H9 (cell line): ENCODE measurements around the gene DBNDD1. TPM values are rescaled to one million over a fixed set of nuclear protein-coding genes. Genes with fewer than 3 reads are reported as not detected.

Experiments
- DNase-seq: peaks from one replicate; pipeline ENCODE4 v3.0.0-alpha.2; 2017
- H2AFZ ChIP-seq: one replicate; pipeline ENCODE4 v1.6.1; 2013; ENCODE audit warnings: mild to moderate bottlenecking, low read length, control low read depth, moderate library complexity
- H2AK5ac ChIP-seq: 2 replicates; pipeline ENCODE4 v1.6.1; 2013; ENCODE audit warnings: low read length, control low read depth, mixed read lengths; ENCODE audit not compliant: insufficient read length
- H2BK120ac ChIP-seq: one replicate; pipeline ENCODE4 v1.6.1; 2013; ENCODE audit warnings: low read depth, mild to moderate bottlenecking, low read length, control low read depth, inconsistent platforms; ENCODE audit not compliant: poor library complexity, severe bottlenecking
- H2BK12ac ChIP-seq: 2 replicates; pipeline ENCODE4 v1.6.1; 2013; ENCODE audit warnings: low read length, control low read depth, mixed read lengths, low read depth; ENCODE audit not compliant: insufficient read length
- H2BK15ac ChIP-seq: 2 replicates; pipeline ENCODE4 v1.6.1; 2013; ENCODE audit warnings: low read depth, low read length, control low read depth
- H2BK20ac ChIP-seq: one replicate; pipeline ENCODE4 v1.6.1; 2013; ENCODE audit warnings: low read depth, mild to moderate bottlenecking, low read length, control low read depth, inconsistent platforms; ENCODE audit not compliant: poor library complexity, severe bottlenecking
- H2BK5ac ChIP-seq: 2 replicates; pipeline ENCODE4 v1.6.1; 2013; ENCODE audit warnings: low read length, control low read depth, mixed read lengths; ENCODE audit not compliant: insufficient read length
- H3K14ac ChIP-seq: 2 replicates; pipeline ENCODE4 v1.6.1; 2013; ENCODE audit warnings: low read length, control low read depth; ENCODE audit not compliant: insufficient read depth
- H3K18ac ChIP-seq: 2 replicates; pipeline ENCODE4 v1.6.1; 2013; ENCODE audit warnings: low read depth, mild to moderate bottlenecking, mixed read lengths, low read length, control low read depth; ENCODE audit not compliant: insufficient read length
- H3K23ac ChIP-seq: 2 replicates; pipeline ENCODE4 v1.6.1; 2013; ENCODE audit warnings: low read length, control low read depth, mixed read lengths, low read depth; ENCODE audit not compliant: insufficient read length
- H3K23me2 ChIP-seq: 2 replicates; pipeline ENCODE4 v1.6.1; 2013; ENCODE audit warnings: low read depth, mild to moderate bottlenecking, mixed read lengths, low read length, control low read depth; ENCODE audit not compliant: insufficient read length, poor library complexity, severe bottlenecking
- H3K27ac ChIP-seq: 2 replicates; pipeline ENCODE4 v1.5.1; 2013; ENCODE audit warnings: low read length, control low read depth, mixed read lengths, low read depth; ENCODE audit not compliant: insufficient read length
- H3K27me3 ChIP-seq: 2 replicates; pipeline ENCODE4 v1.6.1; 2013; ENCODE audit warnings: low read length, control low read depth, inconsistent platforms; ENCODE audit not compliant: insufficient read depth
- H3K4ac ChIP-seq: 2 replicates; pipeline ENCODE4 v1.6.1; 2013; ENCODE audit warnings: low read depth, mild to moderate bottlenecking, control low read depth, inconsistent platforms, low read length, moderate library complexity
- H3K4me1 ChIP-seq: 2 replicates; pipeline ENCODE4 v1.6.1; 2013; ENCODE audit warnings: low read length, control low read depth, inconsistent platforms; ENCODE audit not compliant: insufficient read depth
- H3K4me2 ChIP-seq: 2 replicates; pipeline ENCODE4 v1.6.1; 2013; ENCODE audit warnings: low read length, control low read depth, mixed read lengths; ENCODE audit not compliant: insufficient read length, insufficient read depth
- H3K56ac ChIP-seq: 2 replicates; pipeline ENCODE4 v1.6.1; 2013; ENCODE audit warnings: low read depth, mild to moderate bottlenecking, mixed read lengths, low read length, control low read depth; ENCODE audit not compliant: insufficient read length
- H3K79me1 ChIP-seq: 2 replicates; pipeline ENCODE4 v1.6.1; 2013; ENCODE audit warnings: low read depth, mild to moderate bottlenecking, moderate library complexity, low read length, control low read depth, inconsistent platforms; ENCODE audit not compliant: insufficient read depth, poor library complexity, severe bottlenecking
- H3K79me2 ChIP-seq: 2 replicates; pipeline ENCODE4 v1.6.1; 2013; ENCODE audit warnings: low read length, control low read depth, inconsistent platforms; ENCODE audit not compliant: insufficient read depth
- H3K9ac ChIP-seq: 2 replicates; pipeline ENCODE4 v1.6.1; 2013; ENCODE audit warnings: low read length, control low read depth, mixed read lengths; ENCODE audit not compliant: insufficient read length; ENCODE audit errors: extremely low read depth
- H3K9me3 ChIP-seq: one replicate; pipeline ENCODE4 v1.6.1; 2013; ENCODE audit warnings: low read depth, low read length, inconsistent platforms; ENCODE audit not compliant: control insufficient read depth
- H3T11ph ChIP-seq: one replicate; pipeline ENCODE4 v1.6.1; 2013; ENCODE audit warnings: mild to moderate bottlenecking, low read length, control low read depth, inconsistent platforms
- H4K20me1 ChIP-seq: one replicate; pipeline ENCODE4 v1.6.1; 2013; ENCODE audit not compliant: control insufficient read depth, insufficient read length, insufficient read depth
- H4K5ac ChIP-seq: 2 replicates; pipeline ENCODE4 v1.6.1; 2013; ENCODE audit warnings: low read depth, mild to moderate bottlenecking, mixed read lengths, low read length, control low read depth; ENCODE audit not compliant: insufficient read length
- H4K8ac ChIP-seq: replicated peaks from 2 replicates; pipeline ENCODE4 v1.6.1; 2013; ENCODE audit warnings: low read length, control low read depth, mixed read lengths, low read depth; ENCODE audit not compliant: insufficient read length
- H4K91ac ChIP-seq: 2 replicates; pipeline ENCODE4 v1.6.1; 2013; ENCODE audit warnings: low read depth, mild to moderate bottlenecking, moderate library complexity, mixed read lengths, low read length, control low read depth; ENCODE audit not compliant: insufficient read length
- H3K27ac Mint-ChIP-seq, 3 experiments: 2 replicates in 2 of 3; 3 replicates in 1 of 3; pipeline ENCODE4 v1.8.0; 2020 to 2021; ENCODE audit warnings: mixed read lengths in 3 of 3, mild to moderate bottlenecking in 1 of 3, moderate library complexity in 1 of 3
- H3K27me3 Mint-ChIP-seq: 2 replicates; pipeline ENCODE4 v1.8.0; 2021; ENCODE audit warnings: low read depth, mild to moderate bottlenecking, moderate library complexity, mixed read lengths
- H3K36me3 Mint-ChIP-seq, 3 experiments: 2 replicates in 2 of 3; 3 replicates in 1 of 3; pipeline ENCODE4 v1.8.0; 2020 to 2021; ENCODE audit warnings: low read depth in 3 of 3, mixed read lengths in 3 of 3; ENCODE audit not compliant: insufficient read depth in 1 of 3
- H3K4me1 Mint-ChIP-seq, 2 experiments: 2 replicates each; pipeline ENCODE4 v1.8.0; 2020; ENCODE audit warnings: mixed read lengths in 2 of 2
- H3K4me3 Mint-ChIP-seq, 2 experiments: 2 replicates in 1 of 2; 3 replicates in 1 of 2; pipeline ENCODE4 v1.8.0; 2020 to 2021; ENCODE audit warnings: mild to moderate bottlenecking in 2 of 2, mixed read lengths in 2 of 2, moderate library complexity in 1 of 2
- H3K9me3 Mint-ChIP-seq, 2 experiments: 2 replicates in 1 of 2; 3 replicates in 1 of 2; pipeline ENCODE4 v1.8.0; 2020; ENCODE audit warnings: mild to moderate bottlenecking in 2 of 2, mixed read lengths in 2 of 2, moderate library complexity in 1 of 2
- CTCF ChIP-seq: fragments of 200-600 bp; sonication (generic); conservative IDR thresholded peaks from 3 replicates; pipeline ENCODE4 v1.8.0; 2021; ENCODE audit warnings: antibody characterized with exemption, mild to moderate bottlenecking
- WGBS: extraction: QIAGEN DNeasy Blood & Tissue Kit; methylation state at CpG from one replicate; pipeline ENCODE4 v1.1.7; 2013; ENCODE audit warnings: missing lambda C conversion rate, low lambda C conversion rate, mixed read lengths; ENCODE audit not compliant: insufficient read length; ENCODE audit errors: extremely low coverage; 5-methylcytosine and 5-hydroxymethylcytosine counted together
- total RNA-seq: library from RNA; stranded (reverse); gene quantifications from 2 replicates; pipeline ENCODE4 v1.2.1, GENCODE V29; 2021

Gene DBNDD1
- total RNA-seq, 1 experiment from 2014 or later, result 87.3 TPM

- Histone ChIP-seq H3K9ac (no peak overlapping the region), H4K5ac (no peak overlapping the region), H2AK5ac (no peak overlapping the region), H4K91ac (no peak overlapping the region), H3K18ac (no peak overlapping the region), H3K23ac (no peak overlapping the region), H3K79me2 (no peaks in the 10 kb centered on the region), H2BK15ac (no peak overlapping the region), H2BK120ac (no peak overlapping the region), H3K56ac (no peak overlapping the region), H4K20me1 (no peaks in the 10 kb centered on the region), H3K27me3 (no peaks in the 10 kb centered on the region), H3K4me2 (no peak overlapping the region), H2BK5ac (no peak overlapping the region), H3K9me3 (no peaks in the 10 kb centered on the region), H3K27ac (no peak overlapping the region), H3K4ac (no peak overlapping the region), H3T11ph (no peak overlapping the region), H2AFZ (no peak overlapping the region), H4K8ac (no peak overlapping the region), H2BK20ac (no peak overlapping the region), H3K14ac (no peak overlapping the region), H2BK12ac (no peak overlapping the region), H3K79me1 (no peaks in the 10 kb centered on the region), H3K23me2 (no peaks in the 10 kb centered on the region), H3K4me1 (no peaks in the 10 kb centered on the region)
- H3K27me3 Mint-ChIP-seq, result no peaks in the 10 kb centered on the region
- peaks cover 14 to 42% (median 33%) of the 10 kb centered on the region in 3 experiments for H3K36me3 Mint-ChIP-seq
- WGBS, result no CpG with 5 or more reads among the region's 13 CpGs
- H3K4me1 Mint-ChIP-seq, result peaks cover 3 to 4% of the 10 kb centered on the region in 2 experiments; a peak in 3 of 4 replicates
- H3K27ac Mint-ChIP-seq, result no peak overlapping the region
- TF ChIP-seq CTCF, result no peak
- H3K9me3 Mint-ChIP-seq, result no peaks in the 10 kb centered on the region; a peak in 1 of 5 replicates
- DNase-seq, result no peak
- no peak overlapping the region for H3K4me3 Mint-ChIP-seq
Measured at GRCh38 chr16:89960966-89961365, 58.3 kb downstream of the DBNDD1 start.
